HG02588 (cell line): ENCODE measurements around the gene PFKFB2.
"Not testable (repeated sequence)": the region's sequence is repeated elsewhere in the genome, so short reads cannot be mapped to it uniquely, and the experiment has no call there.

Experiments used
- ATAC-seq: cut with Tn5 transposase; IDR thresholded peaks from one replicate; pipeline ENCODE4 v1.9.1; 2021; ENCODE audit warnings: mild to moderate bottlenecking, moderate library complexity; ENCODE audit not compliant: unreplicated experiment

Gene PFKFB2

GRCh38 chr1:207036865-207037264, 16.2 kb upstream of the PFKFB2 start:
- ATAC-seq: no peak

GRCh38 chr1:207039380-207040180, 13.5 kb upstream of the PFKFB2 start:
- ATAC-seq: no peak

GRCh38 chr1:207040181-207040533, 12.9 kb upstream of the PFKFB2 start:
- ATAC-seq: no peak

- ATAC-seq: not testable (repeated sequence)
Measured at GRCh38 chr1:207041397-207041796, 11.7 kb upstream of the PFKFB2 start.

GRCh38 chr1:207045453-207045852, 7.6 kb upstream of the PFKFB2 start:
- no peak for ATAC-seq

GRCh38 chr1:207047505-207047904, 5.6 kb upstream of the PFKFB2 start:
- ATAC-seq: no peak

- ATAC-seq: no peak
Measured at GRCh38 chr1:207048041-207048440, 5.0 kb upstream of the PFKFB2 start.

- ATAC-seq: no peak
Measured at GRCh38 chr1:207049054-207049453, 4.0 kb upstream of the PFKFB2 start.

GRCh38 chr1:207049514-207049913, 3.6 kb upstream of the PFKFB2 start:
- ATAC-seq: no peak

- ATAC-seq: no peak
Measured at GRCh38 chr1:207049974-207050391, 3.1 kb upstream of the PFKFB2 start.

- peak; percentile 54 for ATAC-seq
Measured at GRCh38 chr1:207050480-207051190, 2.4 kb upstream of the PFKFB2 start.

GRCh38 chr1:207051191-207051943, 1.7 kb upstream of the PFKFB2 start, which contains the start of gene YOD1:
TSS of gene YOD1 (minus strand) at chr1:207051208. CDS start at chr1:207051030, 178 bp downstream.
- no peak for ATAC-seq

GRCh38 chr1:207054491-207054890, 1.4 kb downstream of the PFKFB2 start:
- ATAC-seq: no peak

GRCh38 chr1:207055386-207056001, 2.4 kb downstream of the PFKFB2 start:
- no peak for ATAC-seq

GRCh38 chr1:207056673-207057072, 3.6 kb downstream of the PFKFB2 start:
- ATAC-seq: no peak

GRCh38 chr1:207058252-207058651, 5.2 kb downstream of the PFKFB2 start:
- no peak for ATAC-seq

GRCh38 chr1:207058878-207059867, 6.1 kb downstream of the PFKFB2 start:
- ATAC-seq: no peak

GRCh38 chr1:207059881-207060280, 6.8 kb downstream of the PFKFB2 start:
- no peak for ATAC-seq

GRCh38 chr1:207060596-207060995, 7.5 kb downstream of the PFKFB2 start:
- no peak for ATAC-seq

- no peak for ATAC-seq
Measured at GRCh38 chr1:207062058-207062457, 9.0 kb downstream of the PFKFB2 start.
